ENCODE results near the gene ZFYVE27.

Gene ZFYVE27

GRCh38 chr10:97704341-97704740 lies 32.6 kb upstream of the ZFYVE27 start:
- H3K9ac ChIP-seq (ENCODE audit: low read length), result no peak overlapping the region
- no peaks in the 10 kb centered on the region; the same call in 1 of the 2 replicates for H3K4me1 ChIP-seq (ENCODE audit: low read length)
- no peak overlapping the region for H2AFZ ChIP-seq (ENCODE audit: low read length)
- H3K27me3 ChIP-seq (replicated peaks; ENCODE audit: insufficient read depth, low read length), result no peaks in the 10 kb centered on the region
- no peaks in the 10 kb centered on the region for H4K20me1 ChIP-seq (ENCODE audit: insufficient read depth, low read length)
- no peak overlapping the region for H3K27ac ChIP-seq (ENCODE audit: low read length)
- H3K9me2 ChIP-seq (replicated peaks; ENCODE audit: insufficient read depth, low read length), result no peaks in the 10 kb centered on the region
- H3K36me3 ChIP-seq (replicated peaks; ENCODE audit: insufficient read depth, low read length), result no peaks in the 10 kb centered on the region
- TF ChIP-seq EZH2phosphoT487 (IDR thresholded peaks at IDR 0.05; ENCODE audit: low read length) (no peak), EZH2 (optimal IDR thresholded peaks at IDR 0.05; ENCODE audit: low read depth, low read length) (no peak), CTCF (IDR thresholded peaks at IDR 0.05; ENCODE audit: low read length) (no peak)
- H3K9me3 ChIP-seq (replicated peaks; ENCODE audit: insufficient read depth, low read length), result no peaks in the 10 kb centered on the region
- no peaks in the 10 kb centered on the region for H3F3A ChIP-seq (ENCODE audit: insufficient read depth, low read length)
- H3K4me3 ChIP-seq (ENCODE audit: low read length), result no peak overlapping the region
- DNase-seq, result no peak
- no peak overlapping the region for H3K4me2 ChIP-seq (ENCODE audit: low read depth, low read length)
- H3K79me2 ChIP-seq (ENCODE audit: low read length), result no peaks in the 10 kb centered on the region

- Histone ChIP-seq H4K20me1 (ENCODE audit: insufficient read depth, low read length) (no peaks in the 10 kb centered on the region), H3K9me3 (replicated peaks; ENCODE audit: insufficient read depth, low read length) (no peaks in the 10 kb centered on the region), H3F3A (ENCODE audit: insufficient read depth, low read length) (no peaks in the 10 kb centered on the region), H3K4me1 (ENCODE audit: low read length) (no peaks in the 10 kb centered on the region), H2AFZ (ENCODE audit: low read length) (no peak overlapping the region), H3K4me3 (ENCODE audit: low read length) (no peak overlapping the region), H3K9ac (ENCODE audit: low read length) (no peak overlapping the region), H3K27ac (ENCODE audit: low read length) (no peak overlapping the region), H3K79me2 (ENCODE audit: low read length) (no peaks in the 10 kb centered on the region), H3K4me2 (ENCODE audit: low read depth, low read length) (no peak overlapping the region), H3K9me2 (replicated peaks; ENCODE audit: insufficient read depth, low read length) (no peaks in the 10 kb centered on the region), H3K27me3 (replicated peaks; ENCODE audit: insufficient read depth, low read length) (no peaks in the 10 kb centered on the region), H3K36me3 (replicated peaks; ENCODE audit: insufficient read depth, low read length) (no peaks in the 10 kb centered on the region)
- DNase-seq, result no peak
- TF ChIP-seq EZH2 (optimal IDR thresholded peaks at IDR 0.05; ENCODE audit: low read depth, low read length) (no peak), EZH2phosphoT487 (IDR thresholded peaks at IDR 0.05; ENCODE audit: low read length) (no peak), CTCF (IDR thresholded peaks at IDR 0.05; ENCODE audit: low read length) (no peak)
These were observed 31.8 kb upstream of the ZFYVE27 start for GRCh38 chr10:97705006-97705670.

GRCh38 chr10:97707134-97707861 lies 29.6 kb upstream of the ZFYVE27 start:
- H3K27me3 ChIP-seq (replicated peaks; ENCODE audit: insufficient read depth, low read length), result peaks cover 5% of the 10 kb centered on the region
- no peaks in the 10 kb centered on the region for H3K4me1 ChIP-seq (ENCODE audit: low read length)
- no peaks in the 10 kb centered on the region for H3K9me3 ChIP-seq (replicated peaks; ENCODE audit: insufficient read depth, low read length)
- no peaks in the 10 kb centered on the region for H3K36me3 ChIP-seq (replicated peaks; ENCODE audit: insufficient read depth, low read length)
- TF ChIP-seq CTCF (IDR thresholded peaks at IDR 0.05; ENCODE audit: low read length), result no peak
- TF ChIP-seq EZH2 (optimal IDR thresholded peaks at IDR 0.05; ENCODE audit: low read depth, low read length), result no peak
- H3K4me3 ChIP-seq (ENCODE audit: low read length), result no peak overlapping the region
- H3K9ac ChIP-seq (ENCODE audit: low read length), result no peak overlapping the region
- no peak overlapping the region for H3K27ac ChIP-seq (ENCODE audit: low read length)
- H3K79me2 ChIP-seq (ENCODE audit: low read length), result no peaks in the 10 kb centered on the region
- H3F3A ChIP-seq (ENCODE audit: insufficient read depth, low read length), result no peaks in the 10 kb centered on the region
- no peaks in the 10 kb centered on the region for H3K9me2 ChIP-seq (replicated peaks; ENCODE audit: insufficient read depth, low read length)
- no peaks in the 10 kb centered on the region for H4K20me1 ChIP-seq (ENCODE audit: insufficient read depth, low read length)
- no peak overlapping the region for H2AFZ ChIP-seq (ENCODE audit: low read length)
- no peak for DNase-seq
- H3K4me2 ChIP-seq (ENCODE audit: low read depth, low read length), result no peak overlapping the region

Data from MM.1S (cell line).